GM18870 (cell line): Measurements from ENCODE around the gene TOP3A.
A peak's percentile ranks its signal among the peaks of the same experiment; 100 is the strongest.
"Not testable (repeated sequence)": the region's sequence is repeated elsewhere in the genome, so short reads cannot be mapped to it uniquely, and the experiment has no call there.

Source experiments
- ATAC-seq: cut with Tn5 transposase; IDR thresholded peaks from one replicate; pipeline ENCODE4 v1.9.1; 2021; ENCODE audit warnings: moderate library complexity; ENCODE audit not compliant: unreplicated experiment

Gene TOP3A, protein sequence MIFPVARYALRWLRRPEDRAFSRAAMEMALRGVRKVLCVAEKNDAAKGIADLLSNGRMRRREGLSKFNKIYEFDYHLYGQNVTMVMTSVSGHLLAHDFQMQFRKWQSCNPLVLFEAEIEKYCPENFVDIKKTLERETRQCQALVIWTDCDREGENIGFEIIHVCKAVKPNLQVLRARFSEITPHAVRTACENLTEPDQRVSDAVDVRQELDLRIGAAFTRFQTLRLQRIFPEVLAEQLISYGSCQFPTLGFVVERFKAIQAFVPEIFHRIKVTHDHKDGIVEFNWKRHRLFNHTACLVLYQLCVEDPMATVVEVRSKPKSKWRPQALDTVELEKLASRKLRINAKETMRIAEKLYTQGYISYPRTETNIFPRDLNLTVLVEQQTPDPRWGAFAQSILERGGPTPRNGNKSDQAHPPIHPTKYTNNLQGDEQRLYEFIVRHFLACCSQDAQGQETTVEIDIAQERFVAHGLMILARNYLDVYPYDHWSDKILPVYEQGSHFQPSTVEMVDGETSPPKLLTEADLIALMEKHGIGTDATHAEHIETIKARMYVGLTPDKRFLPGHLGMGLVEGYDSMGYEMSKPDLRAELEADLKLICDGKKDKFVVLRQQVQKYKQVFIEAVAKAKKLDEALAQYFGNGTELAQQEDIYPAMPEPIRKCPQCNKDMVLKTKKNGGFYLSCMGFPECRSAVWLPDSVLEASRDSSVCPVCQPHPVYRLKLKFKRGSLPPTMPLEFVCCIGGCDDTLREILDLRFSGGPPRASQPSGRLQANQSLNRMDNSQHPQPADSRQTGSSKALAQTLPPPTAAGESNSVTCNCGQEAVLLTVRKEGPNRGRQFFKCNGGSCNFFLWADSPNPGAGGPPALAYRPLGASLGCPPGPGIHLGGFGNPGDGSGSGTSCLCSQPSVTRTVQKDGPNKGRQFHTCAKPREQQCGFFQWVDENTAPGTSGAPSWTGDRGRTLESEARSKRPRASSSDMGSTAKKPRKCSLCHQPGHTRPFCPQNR

GRCh38 chr17:18314731-18315561 is at the start of gene TOP3A, which contains the start of gene SMCR8:
Gene TOP3A, minus strand, starts transcription at chr17:18314994. Its CDS starts 216 bp downstream, at chr17:18314778.
Gene SMCR8, plus strand, starts transcription at chr17:18315293. Its CDS starts 497 bp downstream, at chr17:18315790.
- ATAC-seq, result peak; percentile 66

- no peak for ATAC-seq
Measured at GRCh38 chr17:18364166-18364565, 49.4 kb upstream of the TOP3A start.

DNA sequence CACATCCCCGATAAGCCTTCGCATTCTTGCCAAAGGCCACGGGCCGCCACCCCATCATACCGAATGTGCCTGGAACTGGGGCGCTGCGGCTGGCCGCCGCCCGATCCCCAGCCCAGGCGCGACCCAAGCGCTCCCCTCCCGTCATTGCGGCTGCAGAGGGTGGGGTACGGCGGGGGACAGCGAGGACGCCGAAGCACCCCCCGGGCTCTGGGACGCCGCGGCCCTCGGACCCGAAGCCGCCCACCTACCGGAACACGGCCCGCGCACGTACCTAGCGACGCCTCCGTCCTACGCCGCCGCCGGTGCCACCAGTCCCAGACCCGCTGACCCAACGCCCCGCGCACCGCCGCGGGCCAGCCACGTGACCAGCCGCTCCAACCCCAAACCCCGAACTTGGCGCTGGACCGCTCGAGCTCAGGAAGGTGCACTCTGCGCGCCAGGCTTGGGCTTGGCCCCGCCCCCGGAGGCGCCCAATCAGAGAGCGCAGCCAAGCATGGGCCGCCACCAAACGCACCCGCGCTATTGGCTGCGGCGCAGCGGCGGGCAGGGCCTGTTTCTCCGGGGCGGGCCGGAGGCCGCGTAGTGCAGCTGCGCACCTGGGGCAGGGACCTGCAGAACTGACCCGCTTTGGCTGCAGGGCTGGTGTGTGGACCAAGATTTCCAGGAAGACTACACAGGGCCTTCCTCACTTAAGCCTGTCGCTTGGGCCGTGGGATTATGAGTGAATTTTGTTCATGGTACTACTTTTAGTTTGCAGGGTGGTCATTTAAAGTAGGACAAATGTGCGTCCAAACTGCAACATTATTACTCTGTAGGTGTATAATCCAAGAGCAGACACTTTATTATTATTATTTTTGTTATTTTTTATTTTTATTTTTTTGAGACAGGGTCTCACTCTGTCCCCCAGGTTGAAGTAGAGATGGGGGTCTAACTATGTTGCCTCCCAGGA is 48.6 kb upstream of the TOP3A start, which contains the start of gene SHMT1:
Gene SHMT1 (minus strand): TSS at position 450 of the 949 bp plus-strand sequence. CDS start 7,569 bp downstream, outside the sequence.
- ATAC-seq, result peak; percentile 85

DNA sequence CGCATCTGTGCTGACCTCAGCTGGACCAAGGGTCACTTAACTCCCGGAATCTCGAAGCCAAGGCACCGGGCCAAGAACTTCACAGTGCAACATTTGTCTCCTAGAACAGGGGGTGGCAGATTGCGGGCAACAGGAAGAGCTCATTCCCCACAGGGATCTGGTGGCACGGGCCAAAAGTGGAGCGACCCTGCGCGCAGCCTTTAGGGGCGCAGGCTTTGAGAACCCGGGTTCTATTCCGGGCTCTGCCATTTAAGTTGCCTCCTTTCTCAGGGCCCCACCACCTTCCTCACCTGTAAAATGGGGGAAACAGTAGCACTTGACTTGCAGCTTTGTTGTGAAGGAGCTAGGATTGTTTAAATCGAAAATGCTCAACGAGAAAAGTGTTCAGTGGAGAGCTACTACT is 47.9 kb upstream of the TOP3A start:
- ATAC-seq, result no peak

GRCh38 chr17:18361837-18362697 is 47.3 kb upstream of the TOP3A start:
- ATAC-seq, result no peak

- ATAC-seq, result no peak
Measured at GRCh38 chr17:18360518-18360917, 45.7 kb upstream of the TOP3A start.

DNA sequence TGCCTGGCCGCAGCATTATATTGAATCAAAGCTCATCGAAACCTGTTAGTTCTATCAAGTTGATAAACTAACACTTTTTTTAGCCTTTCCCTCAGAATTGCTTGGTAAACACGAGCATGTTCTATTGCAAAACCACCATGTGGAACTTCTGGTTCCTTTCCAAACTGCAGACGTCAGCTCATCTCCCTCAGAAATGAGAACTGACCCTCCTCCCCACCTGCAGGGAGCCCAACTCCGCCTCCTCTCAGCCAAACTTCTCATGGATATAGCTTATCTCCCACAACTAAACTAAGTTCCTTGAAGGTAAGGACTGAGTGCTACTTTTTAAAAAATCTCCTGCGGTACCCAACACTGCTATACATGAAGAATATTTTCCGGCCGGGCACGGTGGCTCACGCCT is 41.8 kb upstream of the TOP3A start:
- ATAC-seq, result no peak

DNA sequence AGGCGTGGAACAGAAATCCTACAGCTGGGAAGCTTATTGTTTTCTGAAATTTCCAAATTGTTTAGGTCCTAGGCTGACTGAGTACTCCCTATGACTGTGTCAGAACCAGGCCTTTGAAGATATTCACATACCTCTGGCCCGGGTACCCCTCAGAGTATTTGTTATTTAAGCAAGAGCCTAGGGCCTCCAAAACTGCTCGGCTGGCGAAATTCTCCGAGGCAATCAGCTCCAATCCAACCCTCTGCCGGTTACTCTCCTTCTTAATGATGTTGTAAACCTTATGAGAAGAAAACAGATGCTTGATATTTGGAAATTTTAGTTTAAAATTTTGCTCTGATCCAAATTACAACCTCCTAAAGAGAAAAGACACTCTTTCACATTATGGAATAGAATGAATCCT is 38.7 kb upstream of the TOP3A start:
- no peak for ATAC-seq

DNA sequence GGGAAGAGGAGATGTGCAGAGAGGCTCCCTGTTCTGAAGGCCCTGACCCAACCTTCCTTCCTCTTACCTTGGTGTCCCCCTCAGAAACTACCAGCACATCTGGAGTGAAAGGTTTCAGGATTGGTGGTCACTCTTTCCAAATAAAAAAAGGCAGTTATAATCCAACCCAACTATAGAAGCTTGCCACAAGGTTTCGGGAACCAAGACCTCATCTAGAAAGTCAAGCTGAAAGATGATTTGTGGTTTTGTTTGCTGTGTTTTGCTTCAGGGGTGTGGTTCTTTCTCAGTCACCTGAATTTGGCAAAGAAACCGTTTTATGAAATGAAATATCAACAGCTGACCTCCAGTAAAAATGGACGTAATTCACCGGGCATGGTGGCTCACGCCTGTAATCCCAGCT is 29.2 kb upstream of the TOP3A start:
- ATAC-seq, result no peak

- ATAC-seq, result no peak
Measured at GRCh38 chr17:18339933-18340332, 25.1 kb upstream of the TOP3A start.

DNA sequence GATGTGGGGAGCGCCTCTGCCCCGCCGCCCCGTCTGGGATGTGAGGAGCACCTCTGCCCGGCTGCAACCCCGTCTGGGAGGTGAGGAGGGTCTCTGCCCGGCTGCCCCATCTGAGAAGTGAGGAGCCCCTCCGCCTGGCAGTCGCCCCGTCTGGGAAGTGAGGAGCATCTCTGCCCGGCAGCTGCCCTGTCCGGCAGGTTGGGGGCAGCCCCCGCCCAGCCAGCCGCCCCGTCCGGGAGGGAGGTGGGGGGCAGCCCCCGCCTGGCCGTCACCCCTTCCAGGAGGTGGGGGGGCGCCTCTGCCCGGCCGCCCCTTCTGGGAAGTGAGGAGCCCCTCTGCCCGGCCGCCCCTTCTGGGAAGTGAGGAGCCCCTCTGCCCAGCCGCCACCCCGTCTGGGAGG is 23.4 kb upstream of the TOP3A start:
- ATAC-seq, result not testable (repeated sequence)

- no peak for ATAC-seq
Measured at GRCh38 chr17:18332909-18333489, 18.2 kb upstream of the TOP3A start.

DNA sequence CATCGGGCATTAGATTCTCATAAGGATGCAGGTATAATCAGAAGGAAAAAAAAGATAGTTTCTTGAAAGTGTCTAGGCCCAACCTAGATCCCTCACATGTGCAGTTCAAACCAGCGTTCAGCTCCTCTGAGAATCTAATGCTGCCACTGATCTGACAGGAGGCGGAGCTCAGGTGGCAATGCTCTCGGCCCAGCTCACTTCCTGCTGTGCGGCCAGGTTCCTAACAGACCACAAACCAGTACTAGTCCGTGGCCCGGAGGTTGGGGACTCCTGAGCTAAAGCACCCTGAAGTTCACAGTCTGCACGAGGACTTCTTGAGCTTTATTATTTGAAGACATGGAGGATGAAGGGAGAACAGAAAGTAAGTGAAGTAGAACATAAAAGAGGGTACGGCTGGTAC is 17.1 kb upstream of the TOP3A start:
- no peak for ATAC-seq

DNA sequence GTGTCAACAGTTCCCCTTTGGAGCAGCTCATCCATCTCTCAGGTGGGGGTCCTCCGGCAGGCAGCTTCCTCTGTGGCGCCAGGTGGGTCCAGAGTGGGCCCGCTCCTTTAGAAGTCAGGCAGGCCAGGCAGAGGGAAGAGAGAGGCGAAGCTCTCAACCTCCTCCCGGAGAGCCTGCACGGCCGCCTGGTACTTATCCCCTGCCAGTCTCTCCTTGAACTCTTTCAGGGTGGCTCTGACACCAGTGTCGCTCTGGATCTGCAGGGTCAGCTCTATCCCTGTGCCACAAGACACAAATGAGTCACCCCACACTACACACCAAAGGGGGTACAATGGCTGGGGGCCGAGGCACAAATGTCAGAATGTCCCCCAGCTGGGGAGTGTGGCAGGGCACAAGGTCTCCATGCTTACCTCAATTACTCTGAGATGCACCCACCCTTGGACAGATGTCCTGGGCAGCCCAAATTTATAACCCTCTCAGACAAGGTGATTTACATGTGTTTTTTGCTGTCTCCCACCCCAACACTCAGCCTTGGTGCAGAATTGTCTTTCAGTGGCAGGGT is 13.9 kb upstream of the TOP3A start:
- ATAC-seq, result no peak

DNA sequence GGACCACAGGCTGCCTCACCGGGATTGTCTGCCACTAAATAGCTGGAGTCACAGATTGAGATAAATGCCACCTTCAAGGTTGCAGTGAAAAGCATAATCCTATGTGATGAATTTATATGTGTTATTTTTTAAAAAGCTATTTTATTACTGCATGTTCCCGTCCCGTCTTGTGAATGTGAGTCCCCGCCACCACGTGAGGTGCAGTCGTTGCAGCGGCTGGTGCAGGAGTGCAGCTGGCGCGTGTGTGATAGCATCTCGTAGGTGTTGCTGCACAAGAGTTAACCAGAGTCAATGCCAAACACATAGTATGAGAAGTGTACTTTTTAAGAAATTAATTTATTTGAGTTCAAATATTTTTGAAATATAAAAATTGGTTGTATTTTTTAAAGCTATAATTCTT is 12.8 kb upstream of the TOP3A start:
- no peak for ATAC-seq

DNA sequence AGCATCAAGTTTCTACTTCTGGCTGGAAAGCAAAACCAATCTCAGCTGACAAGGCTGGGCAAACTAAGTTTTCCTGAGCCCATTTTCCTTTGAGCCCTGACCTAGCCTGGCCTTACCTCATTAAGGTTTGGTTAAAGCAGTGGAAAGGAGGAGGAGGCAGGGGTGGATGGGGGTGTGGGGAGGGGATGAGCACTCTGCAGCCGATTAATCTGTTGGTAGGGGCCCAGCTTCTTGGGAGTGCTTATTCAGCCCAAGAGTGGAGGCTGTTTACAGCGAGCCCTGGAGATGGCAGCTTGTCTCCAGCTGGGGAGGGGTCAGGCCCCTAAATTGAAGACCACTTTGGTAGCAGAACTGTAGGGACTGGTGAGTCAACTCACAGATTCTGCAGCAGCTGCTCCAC is 12.3 kb upstream of the TOP3A start:
- ATAC-seq, result no peak

DNA sequence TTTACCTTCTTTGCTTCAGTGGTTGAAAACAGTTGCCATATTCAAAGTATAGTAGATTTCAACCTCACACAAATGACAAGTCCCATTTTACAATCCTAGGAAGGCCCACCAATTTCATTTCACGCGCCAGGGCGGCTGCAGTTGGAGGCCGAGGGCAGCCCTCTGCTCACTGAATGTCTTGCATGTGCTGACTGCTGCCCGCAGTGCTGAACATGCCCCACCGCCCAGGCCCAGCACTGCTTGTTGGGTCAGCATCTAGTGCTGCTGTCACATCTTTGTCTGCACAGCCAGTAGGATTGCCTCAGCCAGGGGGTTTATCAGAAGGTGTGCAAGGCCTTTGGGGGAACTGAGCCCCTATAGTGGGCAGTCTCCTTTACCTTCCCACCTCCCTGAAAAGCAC is 11.8 kb upstream of the TOP3A start:
- ATAC-seq, result no peak

DNA sequence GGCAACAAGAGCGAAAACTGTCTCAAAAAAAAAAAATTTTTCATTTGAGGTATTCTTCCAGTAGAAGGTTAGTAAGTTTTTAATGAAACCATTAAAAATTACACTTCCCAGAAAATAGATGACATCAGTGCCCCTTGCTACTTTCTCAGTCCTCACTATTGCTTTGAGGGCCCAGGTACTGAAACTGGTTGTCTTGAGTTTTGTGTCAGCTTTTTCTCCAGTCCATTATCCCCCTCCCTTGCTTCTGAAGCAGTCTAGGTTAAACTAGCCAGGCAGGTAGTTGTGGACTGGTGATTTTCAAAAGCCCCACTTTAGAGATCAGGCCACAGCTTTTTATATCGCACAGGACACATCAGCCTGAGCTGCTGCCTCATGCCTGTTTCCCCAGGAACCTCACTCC is 11.2 kb upstream of the TOP3A start:
- no peak for ATAC-seq
